Duodenal mucosa (tissue), 2 donors: ENCODE results near the gene PIK3R6.

Experiments used
- H3K27ac ChIP-seq: one replicate; pipeline ENCODE4 v1.7.0; 2013; ENCODE audit warnings: low read depth, low read length
- H3K27me3 ChIP-seq, 2 donors: one replicate each; pipeline ENCODE4 v1.7.0; 2013; ENCODE audit warnings: low read length in 2 of 2, control low read depth in 1 of 2; ENCODE audit not compliant: insufficient read depth in 2 of 2, control insufficient read depth in 1 of 2
- H3K36me3 ChIP-seq, 2 donors: one replicate each; pipeline ENCODE4 v1.7.0; 2013; ENCODE audit warnings: low read length in 2 of 2, control low read depth in 1 of 2; ENCODE audit not compliant: insufficient read depth in 2 of 2, control insufficient read depth in 1 of 2
- H3K4me1 ChIP-seq, 2 donors: one replicate each; pipeline ENCODE4 v1.7.0; 2013; ENCODE audit warnings: low read length in 2 of 2, control low read depth in 1 of 2; ENCODE audit not compliant: insufficient read depth in 2 of 2, control insufficient read depth in 1 of 2
- H3K4me3 ChIP-seq, 2 donors: one replicate each; pipeline ENCODE4 v1.7.0; 2013; ENCODE audit warnings: low read length in 2 of 2, low read depth in 1 of 2
- H3K9ac ChIP-seq, 2 donors: one replicate each; pipeline ENCODE4 v1.7.0; 2013; ENCODE audit warnings: low read length in 2 of 2, low read depth in 1 of 2
- H3K9me3 ChIP-seq, 2 donors: one replicate each; pipeline ENCODE4 v1.7.0; 2013; ENCODE audit warnings: low read length in 2 of 2, control low read depth in 1 of 2; ENCODE audit not compliant: control insufficient read depth in 1 of 2

Gene PIK3R6

DNA sequence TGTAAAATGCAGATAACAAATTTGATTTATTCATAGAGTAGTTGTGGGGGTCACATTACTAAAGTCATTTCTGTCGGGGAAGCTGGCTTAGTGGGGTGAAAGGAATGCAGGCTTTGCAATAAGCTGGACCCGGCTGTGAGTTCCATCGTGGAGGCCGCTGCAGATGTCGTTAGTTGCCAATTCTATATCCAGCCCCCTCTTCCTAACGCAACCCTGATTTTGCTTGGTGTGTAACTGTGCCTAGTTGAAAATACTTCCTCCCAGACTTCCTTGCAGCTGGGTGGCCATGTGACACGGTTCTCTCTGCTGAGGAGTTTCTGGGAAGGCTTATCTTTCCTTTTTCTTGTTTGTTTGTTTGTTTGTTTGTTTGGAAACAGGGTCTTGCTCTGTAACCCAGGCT is 72.8 kb downstream of the PIK3R6 start:
- no peak overlapping the region for H3K27ac ChIP-seq
- H3K4me1 ChIP-seq, result peaks cover 0 to under 1% of the 10 kb centered on the region in 2 donors

GRCh38 chr17:8793649-8794048 is 73.8 kb downstream of the PIK3R6 start:
- no peak overlapping the region for H3K27ac ChIP-seq

More for the DNA sequence above, 72.8 kb downstream of the PIK3R6 start:
- no peaks in the 10 kb centered on the region for H3K36me3 ChIP-seq
- H3K9me3 ChIP-seq, result peaks cover 0 to 12% of the 10 kb centered on the region in 2 donors
- H3K4me3 ChIP-seq, result no peak overlapping the region
- no peaks in the 10 kb centered on the region for H3K27me3 ChIP-seq
- H3K9ac ChIP-seq, result no peak overlapping the region

DNA sequence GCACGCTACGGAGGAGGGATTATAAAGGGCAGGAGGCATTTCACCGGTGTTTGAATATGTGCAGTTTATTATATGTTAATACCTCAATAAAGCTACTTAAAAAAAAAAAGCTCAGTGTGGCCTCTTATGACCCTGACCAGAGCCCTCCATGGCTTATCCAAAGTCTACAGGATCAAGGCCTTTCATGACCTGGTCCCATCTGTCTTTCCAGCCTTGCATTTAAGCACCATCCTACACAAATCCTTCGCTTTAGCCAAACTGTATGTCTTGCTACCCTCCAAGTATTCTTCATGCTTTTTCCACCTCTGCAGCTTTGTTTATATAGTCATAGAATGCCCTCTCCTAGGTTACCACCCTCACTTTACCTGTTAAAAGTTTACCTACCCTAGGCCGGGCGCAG is 74.8 kb downstream of the PIK3R6 start:
- Histone ChIP-seq H3K9ac (no peak overlapping the region), H3K36me3 (no peaks in the 10 kb centered on the region), H3K9me3 (peaks cover 0 to 12% of the 10 kb centered on the region in 2 donors), H3K4me1 (no peaks in the 10 kb centered on the region), H3K4me3 (no peak overlapping the region), H3K27me3 (no peaks in the 10 kb centered on the region), H3K27ac (no peak overlapping the region)

More at GRCh38 chr17:8793649-8794048, 73.8 kb downstream of the PIK3R6 start:
- no peak overlapping the region for H3K9ac ChIP-seq
- no peaks in the 10 kb centered on the region for H3K4me1 ChIP-seq
- peaks cover 0 to 12% of the 10 kb centered on the region in 2 donors for H3K9me3 ChIP-seq
- no peaks in the 10 kb centered on the region for H3K36me3 ChIP-seq
- no peak overlapping the region for H3K4me3 ChIP-seq
- no peaks in the 10 kb centered on the region for H3K27me3 ChIP-seq

- H3K27me3 ChIP-seq, result no peaks in the 10 kb centered on the region
- H3K9me3 ChIP-seq, result peaks cover 0 to 12% of the 10 kb centered on the region in 2 donors
- H3K36me3 ChIP-seq, result no peaks in the 10 kb centered on the region
- H3K27ac ChIP-seq, result no peak overlapping the region
- no peak overlapping the region for H3K9ac ChIP-seq
- no peaks in the 10 kb centered on the region for H3K4me1 ChIP-seq
- no peak overlapping the region for H3K4me3 ChIP-seq
These were observed 75.6 kb downstream of the PIK3R6 start for GRCh38 chr17:8791910-8792270.

DNA sequence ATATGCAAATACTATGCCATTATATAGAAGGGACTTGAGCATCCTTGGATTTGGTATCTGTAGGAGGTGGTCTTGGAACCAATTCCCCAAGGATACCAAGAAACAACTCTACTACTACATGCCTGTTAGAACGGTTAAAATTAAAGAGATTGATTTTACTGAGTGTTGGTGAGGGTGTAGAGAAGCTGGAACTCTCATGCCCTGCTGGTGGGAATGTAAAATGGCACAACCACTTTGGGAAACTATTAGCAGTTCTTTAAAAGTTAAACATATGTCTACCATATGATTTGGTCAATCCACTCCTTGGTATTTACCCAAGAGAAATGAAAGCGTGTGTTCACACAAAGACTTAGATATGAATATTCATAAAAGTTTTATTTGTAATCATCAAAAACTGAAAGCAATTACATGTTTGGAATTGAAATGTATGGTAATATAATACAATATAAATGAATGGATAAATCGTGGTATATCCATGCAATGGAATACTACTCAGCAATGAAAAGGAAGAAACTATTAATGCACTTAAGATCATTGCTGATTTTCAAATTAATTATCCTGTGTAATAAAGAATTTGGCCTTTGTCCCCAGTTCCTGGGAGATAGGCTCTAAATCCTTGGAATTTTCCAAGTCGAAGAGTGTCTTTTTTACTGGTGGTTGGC is 76.1 kb downstream of the PIK3R6 start:
- Histone ChIP-seq H3K36me3 (no peaks in the 10 kb centered on the region), H3K9me3 (peaks cover 0 to 12% of the 10 kb centered on the region in 2 donors), H3K4me3 (no peak overlapping the region), H3K4me1 (no peaks in the 10 kb centered on the region), H3K27me3 (no peaks in the 10 kb centered on the region), H3K9ac (no peak overlapping the region), H3K27ac (no peak overlapping the region)

GRCh38 chr17:8789743-8790142 is 77.7 kb downstream of the PIK3R6 start:
- Histone ChIP-seq H3K27ac (no peak overlapping the region), H3K27me3 (no peaks in the 10 kb centered on the region), H3K9me3 (peaks cover 0 to 12% of the 10 kb centered on the region in 2 donors), H3K4me1 (peaks cover 0 to 7% of the 10 kb centered on the region in 2 donors), H3K4me3 (no peak overlapping the region), H3K9ac (no peak overlapping the region), H3K36me3 (no peaks in the 10 kb centered on the region)

- H3K4me3 ChIP-seq, result no peak overlapping the region
- no peaks in the 10 kb centered on the region for H3K27me3 ChIP-seq
- no peaks in the 10 kb centered on the region for H3K36me3 ChIP-seq
- H3K27ac ChIP-seq, result no peak overlapping the region
- no peak overlapping the region for H3K9ac ChIP-seq
- H3K9me3 ChIP-seq, result peaks cover 0 to 12% of the 10 kb centered on the region in 2 donors
- peaks cover 0 to 7% of the 10 kb centered on the region in 2 donors for H3K4me1 ChIP-seq
These were observed 78.5 kb downstream of the PIK3R6 start for GRCh38 chr17:8788998-8789397.

DNA sequence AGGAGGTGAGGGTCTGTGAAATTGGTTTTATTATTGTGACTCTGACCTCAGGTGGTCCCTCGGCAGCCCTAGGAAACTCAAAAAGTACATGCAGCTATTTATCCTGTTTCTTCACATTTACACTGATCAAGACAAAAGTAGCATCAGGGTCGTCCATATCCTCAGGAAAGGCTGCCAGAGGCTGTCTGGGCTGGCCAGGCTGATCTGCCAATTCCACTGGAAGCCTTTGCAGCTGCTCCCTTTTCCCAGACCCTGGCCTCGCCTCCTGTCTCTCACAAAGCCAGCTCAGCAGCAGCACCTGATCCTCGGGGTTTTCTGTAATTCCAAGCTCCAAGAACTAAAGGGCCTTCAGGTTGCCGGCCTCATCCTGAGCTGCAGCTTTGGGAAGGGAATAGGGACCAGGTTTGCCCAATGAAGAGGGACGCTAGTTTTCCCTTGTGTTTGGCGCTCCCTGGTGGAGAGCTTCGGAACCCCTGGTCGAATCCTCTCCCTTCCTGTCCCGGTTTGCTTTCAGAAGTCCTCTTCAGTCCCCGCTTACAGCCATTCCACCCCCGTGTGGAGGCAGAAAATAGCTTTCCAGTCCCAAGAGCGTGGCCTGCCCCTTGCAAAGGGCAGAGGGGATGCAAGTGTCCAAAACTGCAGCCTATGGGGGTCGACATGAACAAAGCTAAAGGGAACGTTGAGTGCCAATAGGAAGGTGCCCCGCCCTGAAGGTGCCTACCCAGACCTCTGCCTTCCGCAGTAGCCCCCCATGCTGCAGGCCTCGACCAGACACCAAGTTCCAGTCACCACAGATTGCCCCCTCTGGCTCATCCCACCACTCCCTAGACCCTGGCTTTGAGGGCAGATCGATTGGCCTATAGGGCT is 81.7 kb downstream of the PIK3R6 start:
- Histone ChIP-seq H3K9ac (no peak overlapping the region), H3K27ac (no peak overlapping the region), H3K36me3 (no peaks in the 10 kb centered on the region), H3K4me3 (peak overlapping the region in 1 of 2 donors; percentile 27), H3K9me3 (no peaks in the 10 kb centered on the region), H3K27me3 (no peaks in the 10 kb centered on the region), H3K4me1 (peaks cover 0 to 7% of the 10 kb centered on the region in 2 donors)

GRCh38 chr17:8782176-8782575 is 85.3 kb downstream of the PIK3R6 start:
- Histone ChIP-seq H3K4me3 (no peak overlapping the region), H3K9ac (no peak overlapping the region), H3K27ac (no peak overlapping the region), H3K27me3 (peaks cover 0 to 5% of the 10 kb centered on the region in 2 donors), H3K4me1 (peaks cover 0 to 7% of the 10 kb centered on the region in 2 donors), H3K9me3 (no peaks in the 10 kb centered on the region), H3K36me3 (no peaks in the 10 kb centered on the region)

DNA sequence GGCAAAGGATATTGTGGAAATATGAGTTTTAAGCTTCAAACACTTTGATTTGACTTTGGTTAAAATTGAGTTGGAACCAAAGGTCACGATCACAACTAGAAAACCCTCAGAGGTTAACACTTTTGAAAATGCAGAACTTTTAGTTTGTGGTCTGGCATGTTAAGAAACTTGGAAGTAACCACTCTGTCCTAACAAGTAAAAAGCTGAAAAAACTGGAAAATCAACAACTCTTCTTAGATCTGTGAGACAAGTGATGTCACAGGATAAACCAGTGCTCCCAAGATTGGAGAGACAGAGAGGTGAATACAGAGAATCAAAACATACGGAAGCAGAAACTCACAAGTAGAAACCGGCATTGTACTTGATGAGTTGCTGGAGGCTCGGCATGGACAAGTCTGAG is 85.7 kb downstream of the PIK3R6 start:
- Histone ChIP-seq H3K4me1 (peaks cover 0 to 7% of the 10 kb centered on the region in 2 donors), H3K27me3 (peaks cover 0 to 5% of the 10 kb centered on the region in 2 donors), H3K36me3 (no peaks in the 10 kb centered on the region), H3K27ac (no peak overlapping the region), H3K9ac (no peak overlapping the region), H3K9me3 (no peaks in the 10 kb centered on the region), H3K4me3 (no peak overlapping the region)
